HG03103 (cell line): Measurements from ENCODE around the gene UAP1L1.

ENCODE experiments used
- ATAC-seq: cut with Tn5 transposase; IDR thresholded peaks from one replicate; pipeline ENCODE4 v1.9.1; 2021; ENCODE audit warnings: low read depth; ENCODE audit not compliant: unreplicated experiment

UAP1L1 gene

DNA sequence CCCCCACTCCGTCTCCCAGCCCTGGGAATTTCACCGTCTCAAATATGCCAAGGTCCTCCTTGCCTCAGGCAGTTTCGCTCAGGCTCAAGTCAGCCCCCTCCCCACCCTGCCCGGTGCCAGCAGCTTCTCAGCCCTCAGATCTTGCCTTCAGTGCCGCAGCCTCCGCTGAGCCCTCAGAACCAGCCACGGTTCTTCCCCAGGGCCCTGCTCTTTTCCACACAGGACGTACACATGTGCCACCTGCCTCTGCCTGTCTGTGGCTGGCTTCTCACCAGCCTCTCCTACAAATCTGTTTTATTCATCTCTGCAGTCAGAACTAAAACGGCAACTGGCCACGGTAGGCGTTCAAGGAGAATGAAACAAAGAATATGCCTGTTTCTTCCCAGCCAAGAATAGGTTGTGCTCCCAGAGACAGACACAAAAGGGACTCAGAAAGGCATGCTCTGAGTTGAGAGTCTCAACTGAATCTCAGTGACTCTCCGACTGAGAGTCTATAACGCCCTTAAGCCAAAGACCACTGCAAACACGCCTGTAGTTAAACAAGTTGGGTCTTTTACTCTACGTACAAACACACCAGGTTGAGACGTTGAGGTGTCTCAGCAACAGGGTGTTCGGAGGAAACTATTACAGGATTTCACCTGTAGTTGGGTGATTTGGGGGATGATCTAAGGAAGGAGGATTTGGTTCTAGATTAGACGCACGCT is 51.0 kb downstream of the UAP1L1 start:
- no peak for ATAC-seq

DNA sequence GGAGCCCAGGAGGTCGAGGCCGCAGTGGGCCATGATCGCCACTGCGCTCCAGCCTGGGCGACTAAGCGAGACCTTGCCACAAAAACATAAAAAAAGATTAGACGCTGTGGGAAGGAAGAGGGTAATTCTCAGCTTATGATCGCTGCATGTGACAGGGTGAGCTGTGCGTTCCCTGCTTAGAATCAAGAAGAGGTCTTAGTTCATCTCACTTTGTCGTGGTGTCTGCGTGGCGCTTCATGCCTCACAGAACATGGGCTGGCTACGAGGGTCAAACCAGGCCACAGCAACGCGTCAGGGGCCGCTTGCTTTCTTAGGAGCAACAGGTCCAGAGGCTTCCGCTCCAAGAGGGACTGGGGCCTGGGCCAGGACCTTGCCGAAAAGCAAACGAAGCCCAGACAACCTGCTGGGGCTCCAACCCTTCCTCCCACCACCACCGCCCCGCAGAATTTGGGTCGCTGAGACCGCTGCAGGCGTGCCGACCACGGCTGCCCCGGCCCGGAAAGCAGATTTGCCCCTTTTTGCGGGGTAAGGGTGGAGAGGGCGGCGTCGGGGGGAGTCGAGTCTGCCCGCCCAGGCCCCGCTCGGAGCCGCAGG is 51.6 kb downstream of the UAP1L1 start:
- no peak for ATAC-seq

GRCh38 chr9:137129456-137130175 is 52.3 kb downstream of the UAP1L1 start:
- ATAC-seq: peak; percentile 61

- ATAC-seq: peak; percentile 5
Measured at GRCh38 chr9:137130176-137130755, 52.9 kb downstream of the UAP1L1 start.
